ENCODE data around the gene RAB40A.

GRCh38 chrX:103535206-103535605 is 15.9 kb upstream of the RAB40A start:
- no peak for TF ChIP-seq CTCF (IDR thresholded peaks at IDR 0.05; ENCODE audit: low read depth, low read length)
- no peak for TF ChIP-seq MAX (IDR thresholded peaks at IDR 0.05; ENCODE audit: low read depth, low read length)
- TF ChIP-seq POLR2A (IDR thresholded peaks at IDR 0.05; ENCODE audit: extremely low read depth, insufficient read length): no peak
- TF ChIP-seq MYC (IDR thresholded peaks at IDR 0.05; ENCODE audit: low read depth, low read length): no peak

Data from NB4 (cell line).